Mammary epithelial cell (primary cell): ENCODE measurements around the gene RARRES2.

ENCODE experiments used
- CTCF ChIP-seq, 2 donors: IDR thresholded peaks in 1 of 2; conservative IDR thresholded peaks in 1 of 2; 2 replicates each; pipeline ENCODE4 v1.5.1; 2011 to 2012; ENCODE audit warnings: inconsistent platforms in 2 of 2, low read length in 2 of 2, mild to moderate bottlenecking in 2 of 2, control low read depth in 1 of 2, low read depth in 1 of 2; ENCODE audit not compliant: insufficient read depth in 1 of 2; ENCODE audit errors: extremely low read depth in 1 of 2
- EZH2 ChIP-seq: IDR thresholded peaks from 2 replicates; pipeline ENCODE4 v1.6.1; 2012; ENCODE audit warnings: low read length, inconsistent platforms, borderline replicate concordance

DNA sequence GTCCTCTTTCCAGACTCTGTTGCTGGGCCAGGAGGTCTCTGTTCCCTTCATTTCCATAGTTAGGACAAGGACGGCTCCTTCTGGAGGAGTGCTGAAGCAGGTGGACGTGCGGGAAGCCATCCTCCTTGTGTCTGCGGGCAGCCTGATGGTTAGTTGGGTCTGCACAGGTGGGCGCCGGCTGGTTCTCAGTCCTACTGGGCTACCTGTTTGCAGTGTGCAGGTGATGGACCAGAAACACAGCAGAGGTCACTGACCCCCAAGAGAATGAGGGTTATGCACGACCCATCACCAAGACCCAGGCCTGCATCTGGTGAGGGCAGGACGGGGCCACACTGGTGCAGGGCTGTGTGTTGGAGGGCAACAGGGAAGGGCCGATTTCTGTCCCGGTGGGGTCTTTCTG lies 7.8 kb downstream of the RARRES2 start:
- TF ChIP-seq EZH2 (no peak), CTCF (conservative IDR thresholded peaks at IDR 0.05 in 1 of 2, IDR thresholded peaks at IDR 0.05 in 1 of 2; ENCODE audit: extremely low read depth in 1 of 2, insufficient read depth in 1 of 2, low read depth in 1 of 2, low read length in 2 of 2) (no peak)
